Stimulated activated CD8-positive, alpha-beta memory T cell treated with anti-CD3 and anti-CD28 coated beads, Interleukin-2, amount 100 ng/mL, for 1 hour (primary cell): ENCODE measurements around the gene PDIA2.

ENCODE experiments used
- DNase-seq, 2 donors: peaks; one replicate each; pipeline ENCODE4 v3.0.0-alpha.2; 2020; ENCODE audit warnings: low read depth in 2 of 2

The PDIA2 gene

GRCh38 chr16:280552-280951 lies 2.4 kb upstream of the PDIA2 start, which contains the start of gene ARHGDIG:
TSS of gene ARHGDIG (plus strand) at chr16:280591. CDS start at chr16:280681, 90 bp downstream.
- DNase-seq, result no peak

DNA sequence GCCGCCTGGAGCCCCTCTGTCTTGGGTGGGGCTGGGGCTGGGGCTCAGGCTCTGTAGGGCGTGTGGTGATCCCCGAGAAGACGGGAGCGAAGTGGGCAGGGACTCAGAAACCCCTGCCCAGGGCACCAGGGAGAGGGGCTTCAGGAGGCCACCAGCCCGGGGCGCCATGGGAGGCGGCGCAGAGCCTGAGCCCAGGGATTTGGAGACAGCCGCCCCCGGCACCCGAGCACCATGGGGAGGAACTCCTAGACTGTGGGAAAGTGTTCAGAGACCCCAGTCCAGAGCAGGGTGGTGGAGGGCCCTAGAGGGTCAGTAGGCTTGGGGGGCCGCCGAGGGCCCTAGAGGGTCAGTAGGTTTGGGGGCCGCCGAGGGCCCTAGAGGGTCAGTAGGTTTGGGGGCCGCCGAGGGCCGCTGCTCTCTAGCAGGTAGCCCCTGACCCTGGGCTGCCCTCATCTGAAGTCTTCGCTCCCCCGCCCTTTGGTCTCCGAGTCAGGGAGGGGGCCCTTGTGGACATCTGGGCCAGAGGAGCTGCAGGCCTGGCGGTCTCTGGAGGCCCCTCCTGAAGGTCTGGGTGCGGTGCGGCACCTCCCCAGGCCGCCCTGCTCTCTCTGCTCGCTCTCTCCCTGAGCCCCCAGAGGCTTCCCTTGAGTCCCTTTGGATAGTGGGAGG lies 1.8 kb upstream of the PDIA2 start:
- DNase-seq, result no peak

- DNase-seq, result no peak
Observed at GRCh38 chr16:281660-282255, 1.2 kb upstream of the PDIA2 start.

DNA sequence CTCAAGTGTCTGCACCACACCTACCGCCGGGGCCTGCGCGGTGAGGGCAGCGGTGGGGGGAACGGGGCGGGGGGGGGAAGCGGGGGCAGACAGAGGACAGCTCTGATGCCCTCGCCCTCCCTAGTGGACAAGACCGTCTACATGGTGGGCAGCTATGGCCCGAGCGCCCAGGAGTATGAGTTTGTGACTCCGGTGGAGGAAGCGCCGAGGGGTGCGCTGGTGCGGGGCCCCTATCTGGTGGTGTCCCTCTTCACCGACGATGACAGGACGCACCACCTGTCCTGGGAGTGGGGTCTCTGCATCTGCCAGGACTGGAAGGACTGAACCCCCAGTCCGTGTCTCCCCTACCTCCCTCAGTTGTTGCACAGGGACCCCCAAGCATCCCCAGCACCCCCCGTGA lies 473 bp upstream of the PDIA2 start:
- no peak for DNase-seq

DNA sequence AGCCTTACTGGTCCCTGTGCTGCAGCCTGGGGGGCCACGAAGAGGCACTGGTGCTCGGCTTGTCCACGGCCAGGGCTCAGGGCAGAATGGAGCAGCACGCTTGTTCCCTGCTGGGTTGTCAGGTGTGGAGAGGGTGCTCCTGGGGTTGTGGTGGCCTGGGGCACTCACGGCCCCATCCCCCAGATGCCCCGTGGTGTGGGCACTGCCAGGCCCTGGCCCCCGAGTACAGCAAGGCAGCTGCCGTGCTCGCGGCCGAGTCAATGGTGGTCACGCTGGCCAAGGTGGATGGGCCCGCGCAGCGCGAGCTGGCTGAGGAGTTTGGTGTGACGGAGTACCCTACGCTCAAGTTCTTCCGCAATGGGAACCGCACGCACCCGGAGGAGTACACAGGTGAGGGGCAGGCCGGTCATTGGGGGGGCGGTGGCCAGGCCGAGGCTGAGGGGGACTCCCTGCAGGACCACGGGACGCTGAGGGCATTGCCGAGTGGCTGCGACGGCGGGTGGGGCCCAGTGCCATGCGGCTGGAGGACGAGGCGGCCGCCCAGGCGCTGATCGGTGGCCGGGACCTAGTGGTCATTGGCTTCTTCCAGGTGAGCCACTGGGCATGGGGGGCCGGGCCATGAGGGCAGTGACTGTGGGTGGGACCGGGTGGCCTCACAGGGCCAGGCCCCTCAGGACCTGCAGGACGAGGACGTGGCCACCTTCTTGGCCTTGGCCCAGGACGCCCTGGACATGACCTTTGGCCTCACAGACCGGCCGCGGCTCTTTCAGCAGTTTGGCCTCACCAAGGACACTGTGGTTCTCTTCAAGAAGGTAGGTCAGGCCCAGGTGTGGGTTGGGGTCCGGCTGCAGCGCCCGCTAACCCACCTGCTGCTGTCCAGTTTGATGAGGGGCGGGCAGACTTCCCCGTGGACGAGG lies 1.5 kb downstream of the PDIA2 start:
- no peak for DNase-seq

DNA sequence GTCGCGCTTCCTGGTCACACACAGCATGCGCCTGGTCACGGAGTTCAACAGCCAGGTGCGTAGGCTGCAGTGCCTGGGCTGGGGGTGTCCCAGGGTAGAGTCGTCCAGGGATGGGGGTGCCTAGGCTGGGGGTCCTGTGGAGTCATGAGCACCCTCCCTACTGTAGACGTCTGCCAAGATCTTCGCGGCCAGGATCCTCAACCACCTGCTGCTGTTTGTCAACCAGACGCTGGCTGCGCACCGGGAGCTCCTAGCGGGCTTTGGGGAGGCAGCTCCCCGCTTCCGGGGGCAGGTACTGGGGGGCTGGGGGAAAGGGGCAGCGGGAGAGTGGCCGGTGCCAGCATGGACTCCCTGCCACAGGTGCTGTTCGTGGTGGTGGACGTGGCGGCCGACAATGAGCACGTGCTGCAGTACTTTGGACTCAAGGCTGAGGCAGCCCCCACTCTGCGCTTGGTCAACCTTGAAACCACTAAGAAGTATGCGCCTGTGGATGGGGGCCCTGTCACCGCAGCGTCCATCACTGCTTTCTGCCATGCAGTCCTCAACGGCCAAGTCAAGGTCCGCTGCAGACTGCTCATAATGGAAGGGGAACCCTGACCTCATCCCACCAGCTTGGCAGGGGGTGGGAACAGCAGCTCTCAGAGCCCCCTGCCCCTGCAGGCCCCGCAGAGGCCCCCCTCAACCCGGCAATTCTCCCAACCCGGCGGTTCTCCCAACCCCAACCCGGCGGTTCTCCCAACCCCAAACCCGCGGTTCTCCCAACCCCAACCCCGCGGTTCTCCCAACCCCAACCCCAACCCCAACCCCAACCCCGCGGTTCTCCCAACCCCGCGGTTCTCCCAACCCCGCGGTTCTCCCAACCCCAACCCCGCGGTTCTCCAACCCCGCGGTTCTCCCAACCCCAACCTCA lies 2.4 kb downstream of the PDIA2 start:
- DNase-seq, result no peak

DNA sequence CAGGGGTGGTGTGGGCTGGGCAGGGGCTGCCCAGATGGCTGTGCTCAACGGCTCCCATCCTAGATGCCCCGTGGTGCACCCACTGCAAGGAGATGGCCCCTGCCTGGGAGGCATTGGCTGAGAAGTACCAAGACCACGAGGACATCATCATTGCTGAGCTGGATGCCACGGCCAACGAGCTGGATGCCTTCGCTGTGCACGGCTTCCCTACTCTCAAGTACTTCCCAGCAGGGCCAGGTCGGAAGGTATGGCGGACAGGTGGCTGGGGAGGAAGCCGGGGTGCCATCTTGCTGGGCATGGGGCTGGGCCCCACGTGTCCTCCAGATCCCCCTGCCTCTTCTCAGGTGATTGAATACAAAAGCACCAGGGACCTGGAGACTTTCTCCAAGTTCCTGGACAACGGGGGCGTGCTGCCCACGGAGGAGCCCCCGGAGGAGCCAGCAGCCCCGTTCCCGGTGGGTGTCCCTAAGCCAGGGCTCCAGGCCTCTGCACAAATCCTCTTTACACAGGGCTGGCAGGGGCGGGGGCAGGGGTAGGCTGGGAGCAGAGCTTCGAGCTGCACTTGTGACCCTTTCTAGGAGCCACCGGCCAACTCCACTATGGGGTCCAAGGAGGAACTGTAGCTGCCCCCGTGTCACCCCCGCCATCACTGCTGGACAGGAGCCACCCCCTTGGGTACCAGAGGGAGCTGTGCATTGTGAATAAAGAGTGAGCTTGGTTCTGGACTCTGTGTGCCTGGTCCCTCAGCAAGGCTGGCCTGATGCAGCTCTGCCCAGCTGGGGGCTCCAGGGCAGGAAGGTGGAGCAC lies 3.7 kb downstream of the PDIA2 start:
- no peak for DNase-seq

GRCh38 chr16:287298-287811 lies 4.4 kb downstream of the PDIA2 start:
- no peak for DNase-seq

GRCh38 chr16:287981-288920 lies 5.3 kb downstream of the PDIA2 start:
- no peak for DNase-seq

DNA sequence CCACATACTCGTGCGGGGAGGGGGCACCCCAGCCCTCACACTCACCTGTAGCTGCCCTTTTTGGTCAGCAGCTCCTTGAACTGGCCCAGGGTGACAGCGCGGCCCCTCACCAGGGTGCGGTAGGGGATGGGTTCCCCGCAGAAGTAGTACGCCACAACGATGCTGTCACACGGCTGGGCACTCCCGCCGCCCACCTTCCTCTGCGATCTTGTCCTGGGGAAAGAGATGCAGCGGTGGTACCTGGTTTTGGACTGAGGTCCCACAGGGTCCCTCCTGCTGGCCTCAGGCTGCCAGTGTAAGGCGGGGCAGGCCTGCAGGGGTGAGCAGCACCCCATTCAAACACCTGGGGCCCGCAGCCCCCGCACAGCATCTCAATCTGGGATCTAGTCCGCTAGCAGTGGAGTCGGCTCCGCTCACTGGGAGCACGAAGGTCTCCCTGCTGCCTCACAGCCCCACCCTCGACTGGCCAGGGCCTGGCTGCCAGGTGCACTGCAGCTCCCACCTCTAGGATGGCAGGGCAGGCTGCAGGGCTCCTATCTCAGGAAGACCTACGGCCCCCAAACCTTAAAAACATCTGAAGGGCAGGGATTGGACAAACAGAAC lies 6.5 kb downstream of the PDIA2 start:
- DNase-seq, result no peak

DNA sequence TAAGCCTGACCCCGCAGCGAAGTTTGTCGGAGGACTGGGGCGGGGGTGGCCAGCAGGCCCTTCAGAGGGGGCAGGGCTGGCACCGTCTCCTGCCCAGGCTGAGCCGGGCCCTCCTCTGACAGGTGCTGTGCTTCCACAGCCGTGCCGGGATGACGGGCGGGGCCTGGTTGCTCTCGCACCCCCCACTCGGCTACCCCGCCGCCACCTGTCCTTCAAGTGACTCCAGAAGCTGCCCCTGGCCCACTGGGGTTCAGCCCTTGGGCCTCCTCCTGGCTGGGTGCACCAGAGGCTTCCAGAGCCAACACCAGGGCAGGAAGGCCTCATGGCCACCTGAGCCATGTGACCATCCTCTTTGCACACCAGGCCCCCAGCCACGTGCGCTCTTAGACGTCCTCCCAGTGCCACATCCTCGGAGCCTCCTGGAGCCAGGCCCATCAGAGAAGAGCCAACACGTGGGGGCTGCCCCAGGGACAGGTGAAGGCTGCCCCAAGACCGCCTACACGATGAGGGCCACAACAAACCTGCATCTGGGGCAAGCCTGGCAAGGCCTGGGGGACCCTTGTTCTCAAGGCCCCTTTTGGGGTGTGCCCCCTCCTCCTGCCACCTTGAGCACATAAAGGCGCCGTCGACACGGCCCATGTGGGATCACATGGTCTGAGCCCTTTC lies 7.2 kb downstream of the PDIA2 start:
- DNase-seq, result no peak

GRCh38 chr16:290681-291405 lies 7.9 kb downstream of the PDIA2 start:
- DNase-seq, result no peak

DNA sequence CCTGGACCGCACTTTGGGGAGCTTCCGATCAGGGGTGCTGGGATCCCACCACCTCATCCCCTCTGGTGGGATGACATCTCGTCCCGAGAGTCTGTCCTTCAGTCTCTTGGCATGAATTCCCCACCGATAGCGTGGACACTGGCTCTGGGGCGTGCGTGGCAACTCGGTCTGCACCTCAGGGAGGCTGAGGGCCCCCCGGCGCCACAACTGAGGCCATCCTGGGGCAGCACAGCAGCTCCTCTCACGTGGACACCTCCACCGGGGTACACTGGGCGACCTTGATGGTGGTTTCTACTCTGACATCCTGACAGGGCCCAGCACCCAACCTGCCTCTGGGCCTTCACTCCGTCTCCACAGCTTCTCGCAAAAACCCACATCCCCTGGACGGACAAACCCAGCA lies 8.6 kb downstream of the PDIA2 start:
- no peak for DNase-seq

DNA sequence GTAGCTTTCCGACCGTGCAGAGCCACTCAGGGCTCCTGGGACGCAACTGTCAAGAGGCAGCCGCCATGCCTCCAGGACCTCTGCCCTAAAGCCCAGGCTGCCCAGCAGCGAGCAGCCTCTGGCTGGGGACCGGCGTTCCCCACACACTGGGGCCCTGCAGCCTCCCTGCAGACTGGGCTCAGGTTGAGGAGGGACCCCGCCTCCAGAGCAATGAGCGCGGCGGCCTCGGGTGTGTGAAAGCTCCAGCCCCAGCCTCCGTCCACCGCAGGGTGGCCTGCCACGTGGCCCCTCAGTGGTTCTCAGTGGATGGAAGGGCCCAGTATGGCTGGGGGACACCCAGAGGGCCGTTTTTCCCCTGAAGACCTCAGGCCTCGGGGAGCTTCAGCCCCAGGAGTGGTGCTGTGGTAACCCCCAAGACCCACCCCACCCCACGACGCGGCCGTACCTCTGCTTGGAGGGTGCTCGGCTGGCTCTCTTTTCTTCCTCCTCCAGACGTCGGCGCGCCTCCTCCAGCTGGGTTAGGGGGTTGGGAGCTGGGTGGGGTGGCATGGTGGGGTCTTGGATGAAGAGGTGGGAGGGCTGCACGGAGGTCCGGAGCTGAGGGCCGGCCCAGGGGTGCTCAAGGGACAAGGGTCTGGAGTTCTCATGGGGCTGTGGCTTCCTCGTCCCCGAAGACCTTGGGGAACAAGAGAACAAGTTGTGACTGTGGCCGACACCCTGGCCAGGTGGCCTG lies 10.2 kb downstream of the PDIA2 start:
- no peak for DNase-seq

DNA sequence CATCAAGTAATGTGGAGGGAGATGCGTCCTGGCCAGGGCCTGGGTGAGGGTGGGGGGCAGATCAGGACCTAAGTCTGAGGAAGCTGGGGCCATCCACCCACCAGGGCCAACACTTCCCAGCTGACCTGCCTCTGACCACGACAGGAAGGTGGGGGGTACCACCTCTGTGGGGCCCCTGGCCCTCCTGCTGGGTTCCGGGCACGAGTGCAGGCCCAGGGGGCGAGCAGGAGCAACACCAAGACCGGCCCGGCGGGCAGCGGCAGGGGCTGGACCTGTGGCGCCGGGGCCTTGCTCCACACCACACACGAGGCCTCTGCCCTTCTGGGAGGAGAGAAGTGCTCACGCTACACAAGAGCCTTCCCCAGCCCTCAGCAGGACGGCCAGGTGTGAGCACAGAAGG lies 13.3 kb downstream of the PDIA2 start:
- DNase-seq, result no peak

DNA sequence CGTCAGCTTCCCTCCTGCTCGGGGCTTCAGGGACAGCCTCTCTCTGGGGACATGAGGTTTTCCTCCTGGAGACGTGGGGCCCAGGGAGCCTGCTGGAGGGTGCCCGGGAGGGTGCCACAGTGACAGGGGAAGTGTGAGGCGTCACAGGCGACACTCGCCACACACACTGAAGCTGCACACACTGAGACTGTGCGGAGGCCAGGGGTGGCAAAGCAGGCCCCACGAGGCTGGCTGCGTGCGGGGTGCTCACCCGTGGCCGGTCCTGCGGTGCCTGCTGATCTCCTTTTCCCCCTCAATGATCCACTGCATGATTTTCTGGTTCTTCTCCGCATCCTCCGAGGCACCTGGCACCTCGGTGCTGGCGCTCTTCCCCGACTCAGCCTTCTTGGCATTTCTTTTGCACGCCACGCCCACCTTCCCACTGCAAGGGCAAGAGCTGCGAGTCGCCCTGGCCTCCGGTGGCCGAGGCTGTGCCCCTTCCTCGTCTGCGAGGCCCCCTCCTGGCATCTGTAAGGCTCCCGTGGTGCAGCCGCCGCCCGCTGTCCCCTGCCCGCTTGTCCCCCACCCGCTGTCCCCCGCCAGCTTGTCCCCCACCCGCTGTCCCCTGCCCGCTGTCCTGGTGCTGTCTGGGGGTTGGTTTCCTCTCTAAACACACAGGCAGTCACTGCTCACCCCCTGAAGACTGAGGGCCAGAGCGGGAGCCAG lies 14.0 kb downstream of the PDIA2 start:
- DNase-seq, result no peak
